ENCODE data around the gene BLCAP.
"Not testable (repeated sequence)": the region's sequence is repeated elsewhere in the genome, so short reads cannot be mapped to it uniquely, and the experiment has no call there.

Gene BLCAP

GRCh38 chr20:37556538-37556937 is 28.9 kb upstream of the BLCAP start:
- DNase-seq (ENCODE audit: low spot score): no peak

GRCh38 chr20:37554721-37555298 is 27.1 kb upstream of the BLCAP start:
- not testable (repeated sequence) for DNase-seq (ENCODE audit: low spot score)

DNA sequence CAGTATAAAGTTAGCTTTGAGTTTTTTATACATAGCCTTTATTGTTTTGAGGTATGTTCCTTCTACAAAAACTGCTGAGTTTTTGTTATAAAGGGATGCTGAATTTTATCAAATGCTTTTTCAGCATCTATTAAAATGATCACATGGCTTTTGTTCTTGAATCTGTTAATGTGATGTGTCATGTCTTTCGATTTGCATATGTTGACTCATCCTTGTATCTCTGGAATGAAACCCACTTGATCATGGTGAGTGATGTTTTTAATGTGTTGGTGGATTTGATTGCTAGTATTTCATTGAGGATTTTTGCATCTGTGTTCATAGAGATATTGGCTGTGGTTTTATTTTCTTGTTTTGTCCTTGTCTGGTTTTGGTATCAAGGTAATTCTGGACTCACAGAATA is 24.7 kb upstream of the BLCAP start:
- DNase-seq (ENCODE audit: low spot score): peak; percentile 22

- DNase-seq (ENCODE audit: low spot score): not testable (repeated sequence)
Observed at GRCh38 chr20:37551660-37552059, 24.0 kb upstream of the BLCAP start.

- DNase-seq (ENCODE audit: low spot score): not testable (repeated sequence)
Observed at GRCh38 chr20:37550101-37550920, 22.6 kb upstream of the BLCAP start.

- no peak for DNase-seq (ENCODE audit: low spot score)
Observed at GRCh38 chr20:37547912-37548311, 20.2 kb upstream of the BLCAP start.

DNA sequence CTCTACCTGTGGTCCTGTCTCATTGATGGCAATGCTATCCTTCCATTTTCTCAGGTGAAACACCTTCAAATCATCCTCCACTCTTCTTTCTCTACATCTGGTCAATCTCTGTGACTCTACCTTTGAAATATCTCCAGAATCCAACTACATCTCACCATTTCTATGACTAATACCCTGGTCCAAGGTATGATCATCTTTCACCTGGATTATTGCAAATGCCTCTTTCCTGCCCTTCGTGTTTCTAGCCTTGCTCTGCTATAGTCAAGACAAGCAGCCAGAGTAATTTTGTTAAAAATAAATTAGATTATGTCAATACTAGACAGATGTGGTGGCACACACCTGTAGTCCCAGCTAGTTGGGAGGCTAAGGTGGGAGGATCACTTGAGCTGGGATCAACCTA is 17.8 kb upstream of the BLCAP start:
- no peak for DNase-seq (ENCODE audit: low spot score)

DNA sequence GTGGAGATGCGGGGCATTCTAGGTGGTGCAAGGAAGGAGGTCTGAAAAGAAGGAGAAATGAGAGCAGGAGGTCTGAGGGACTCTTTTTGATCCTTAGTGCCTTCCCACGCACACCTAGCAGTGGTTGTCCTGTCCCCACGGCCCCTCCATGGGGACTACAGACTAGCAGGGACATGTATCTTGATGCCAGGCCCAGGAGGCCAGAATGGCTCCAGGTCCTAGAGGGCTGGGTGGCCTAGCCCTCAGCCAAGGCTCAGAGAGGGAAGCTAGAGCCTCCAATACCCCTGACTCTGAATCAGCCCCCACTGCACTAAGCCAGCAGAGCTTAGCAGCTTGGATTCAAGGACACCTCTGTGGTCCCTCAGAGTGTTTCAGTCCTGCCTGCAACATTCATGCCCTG is 16.7 kb upstream of the BLCAP start:
- DNase-seq (ENCODE audit: low spot score): no peak

- DNase-seq (ENCODE audit: low spot score): no peak
Observed at GRCh38 chr20:37543828-37544227, 16.2 kb upstream of the BLCAP start.

DNA sequence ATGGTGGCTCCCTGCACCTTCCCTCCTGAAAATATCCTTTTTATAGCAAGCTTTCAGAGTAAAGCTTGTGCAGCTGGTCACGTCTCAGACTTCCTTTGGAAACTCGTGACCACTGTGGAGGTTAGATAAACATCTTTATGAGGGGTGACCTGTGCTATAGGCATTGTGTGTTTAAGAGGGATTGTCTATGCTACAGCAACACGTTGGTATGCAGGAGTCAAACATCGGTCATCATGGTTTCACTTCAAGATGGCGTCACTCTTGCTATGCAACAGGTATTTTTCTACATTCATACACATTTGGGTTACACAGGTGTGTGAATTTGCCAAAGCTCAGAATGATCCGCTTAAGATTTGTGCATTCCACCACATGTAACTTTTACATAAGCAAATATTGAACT is 14.6 kb upstream of the BLCAP start:
- DNase-seq (ENCODE audit: low spot score): no peak

- DNase-seq (ENCODE audit: low spot score): no peak
Observed at GRCh38 chr20:37541326-37541725, 13.7 kb upstream of the BLCAP start.

- DNase-seq (ENCODE audit: low spot score): not testable (repeated sequence)
Observed at GRCh38 chr20:37540838-37541237, 13.2 kb upstream of the BLCAP start.

GRCh38 chr20:37540001-37540400 is 12.3 kb upstream of the BLCAP start:
- no peak for DNase-seq (ENCODE audit: low spot score)

DNA sequence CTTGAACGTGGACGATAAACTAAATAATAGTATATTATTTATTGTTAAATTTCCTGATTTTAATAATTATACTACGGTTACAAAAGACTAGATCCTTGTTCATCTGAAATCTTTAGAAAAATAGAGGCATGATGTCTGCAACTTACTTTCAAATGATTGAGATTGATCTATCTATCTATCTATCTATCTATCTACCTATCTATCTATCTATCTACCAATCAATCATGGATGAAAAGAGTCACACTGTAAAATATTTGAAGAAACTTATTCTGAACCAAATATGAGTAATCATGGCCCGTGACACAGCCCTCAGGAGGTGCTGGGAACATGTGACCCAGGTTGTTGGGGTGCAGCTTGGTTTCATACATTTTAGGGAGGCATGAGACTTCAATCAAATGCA is 11.7 kb upstream of the BLCAP start:
- DNase-seq (ENCODE audit: low spot score): no peak

GRCh38 chr20:37538003-37538402 is 10.3 kb upstream of the BLCAP start:
- no peak for DNase-seq (ENCODE audit: low spot score)

GRCh38 chr20:37537505-37537904 is 9.8 kb upstream of the BLCAP start:
- no peak for DNase-seq (ENCODE audit: low spot score)

DNA sequence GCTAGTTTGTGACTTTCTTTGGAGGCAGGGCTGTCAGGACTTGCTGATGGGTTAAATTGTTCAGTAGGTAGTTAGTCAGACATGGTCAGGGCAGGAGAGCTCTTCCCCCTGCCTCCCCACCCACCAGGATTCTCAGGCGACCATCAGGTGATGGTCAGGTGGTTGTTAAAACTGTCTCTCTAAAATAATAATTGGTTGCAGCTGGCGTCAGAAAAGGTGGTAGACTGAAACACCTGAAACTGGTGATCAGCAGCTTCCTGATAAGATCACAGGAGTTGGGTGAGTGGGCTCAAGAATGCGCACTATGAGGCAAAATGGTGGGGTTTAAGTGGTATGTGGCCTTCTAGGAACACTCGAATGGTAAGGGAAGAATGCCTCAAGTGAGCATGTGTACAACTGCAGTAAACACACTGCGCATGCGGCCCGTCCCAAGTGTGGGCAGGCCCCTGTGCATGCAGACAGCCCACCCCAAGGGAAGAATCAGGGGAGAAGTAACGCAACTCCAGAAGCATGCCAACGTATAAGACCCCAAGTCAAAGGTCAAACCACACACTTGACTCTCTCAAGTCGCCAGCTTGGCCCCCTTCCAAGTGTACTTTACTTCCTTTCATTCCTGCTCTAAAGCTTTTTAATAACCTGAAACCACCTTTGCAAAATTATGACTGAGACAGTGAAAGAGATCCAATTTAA is 7.9 kb upstream of the BLCAP start:
- no peak for DNase-seq (ENCODE audit: low spot score)

DNA sequence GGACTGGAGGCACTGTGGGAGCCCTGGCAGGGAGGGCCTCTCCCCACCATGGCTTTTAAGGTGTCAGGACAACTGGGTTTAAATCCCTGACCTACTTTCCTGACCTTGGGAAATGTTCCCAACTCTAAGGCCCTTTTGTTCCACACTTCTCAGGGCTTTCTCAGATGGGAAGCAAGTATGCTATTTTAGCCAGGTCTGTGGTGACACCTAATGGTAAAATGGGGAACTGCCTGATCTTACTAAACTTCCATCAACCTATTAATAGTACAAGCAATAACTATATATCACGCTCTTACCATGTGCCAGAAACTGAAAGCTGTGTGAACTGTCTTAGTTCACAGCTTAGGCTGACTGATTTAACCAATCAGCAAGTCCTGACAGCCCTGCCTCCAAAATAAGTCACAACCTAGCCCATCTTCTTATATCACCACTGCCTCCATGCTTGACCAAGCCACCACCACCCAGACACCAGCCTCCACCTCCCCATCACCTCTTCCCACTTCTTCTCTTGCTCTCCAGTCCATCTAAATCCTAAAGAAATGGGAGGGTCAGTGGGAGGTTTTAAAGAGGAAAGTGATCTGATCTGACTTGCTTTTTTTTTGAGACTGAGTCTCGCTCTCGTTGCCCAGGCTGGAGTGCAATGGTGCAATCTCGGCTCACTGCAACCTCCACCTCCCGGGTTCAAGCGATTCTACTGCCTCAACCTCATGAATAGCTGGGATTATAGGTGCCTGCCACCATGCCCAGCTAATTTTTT is 6.9 kb upstream of the BLCAP start:
- DNase-seq (ENCODE audit: low spot score): peak; percentile 58

DNA sequence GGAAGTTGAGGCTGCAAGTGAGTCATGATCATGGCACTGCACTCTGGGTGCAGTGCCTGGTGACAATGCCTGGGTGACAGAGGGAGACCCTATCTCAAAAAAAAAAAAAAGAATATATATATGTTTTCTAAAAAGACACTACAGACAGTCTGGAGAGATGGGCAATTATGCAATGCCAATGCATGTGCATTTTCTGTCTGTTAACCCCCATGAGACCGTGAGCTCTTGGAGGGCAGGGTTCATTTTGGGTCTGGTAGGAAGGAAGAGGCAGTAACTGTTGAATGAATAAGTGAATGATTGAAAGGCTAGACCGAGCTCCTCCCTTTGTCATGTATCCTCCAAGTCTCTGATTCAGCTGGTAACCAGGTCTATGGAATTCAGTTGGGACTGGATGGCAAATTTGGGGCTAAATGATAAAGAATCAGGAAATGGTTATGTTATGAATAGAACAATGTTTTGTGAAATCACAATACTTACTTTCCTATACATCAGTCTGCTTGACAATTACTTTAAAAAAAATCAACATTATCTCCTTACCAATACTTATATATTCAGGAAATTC is 5.6 kb upstream of the BLCAP start:
- no peak for DNase-seq (ENCODE audit: low spot score)

GRCh38 chr20:37531856-37532255 is 4.2 kb upstream of the BLCAP start:
- no peak for DNase-seq (ENCODE audit: low spot score)

GRCh38 chr20:37530696-37531095 is 3.0 kb upstream of the BLCAP start:
- DNase-seq (ENCODE audit: low spot score): no peak

- DNase-seq (ENCODE audit: low spot score): no peak
Observed at GRCh38 chr20:37529968-37530600, 2.4 kb upstream of the BLCAP start.
